ENCODE results near the gene PDE6A.

DNA sequence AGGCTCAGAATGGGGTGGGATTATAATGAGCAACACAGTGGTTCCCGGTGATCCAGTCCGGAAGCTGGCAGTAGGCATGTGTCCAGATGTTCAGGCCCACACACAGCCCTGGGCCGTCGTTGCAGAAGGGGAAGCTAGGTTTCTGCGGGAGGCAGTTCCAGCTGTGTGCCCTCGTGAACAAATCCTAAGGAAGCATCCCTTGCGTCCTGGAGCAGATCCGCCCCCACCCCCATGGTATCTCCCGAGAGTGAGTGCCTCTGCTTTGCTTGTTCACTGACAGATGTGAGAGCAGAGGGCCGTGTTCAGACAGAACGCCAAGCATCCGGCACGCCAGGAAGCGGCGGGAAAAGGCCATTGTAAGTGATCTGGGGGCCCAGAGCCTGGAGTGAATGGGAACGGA lies 104.8 kb downstream of the PDE6A start:
- TF ChIP-seq, protein P1, sequence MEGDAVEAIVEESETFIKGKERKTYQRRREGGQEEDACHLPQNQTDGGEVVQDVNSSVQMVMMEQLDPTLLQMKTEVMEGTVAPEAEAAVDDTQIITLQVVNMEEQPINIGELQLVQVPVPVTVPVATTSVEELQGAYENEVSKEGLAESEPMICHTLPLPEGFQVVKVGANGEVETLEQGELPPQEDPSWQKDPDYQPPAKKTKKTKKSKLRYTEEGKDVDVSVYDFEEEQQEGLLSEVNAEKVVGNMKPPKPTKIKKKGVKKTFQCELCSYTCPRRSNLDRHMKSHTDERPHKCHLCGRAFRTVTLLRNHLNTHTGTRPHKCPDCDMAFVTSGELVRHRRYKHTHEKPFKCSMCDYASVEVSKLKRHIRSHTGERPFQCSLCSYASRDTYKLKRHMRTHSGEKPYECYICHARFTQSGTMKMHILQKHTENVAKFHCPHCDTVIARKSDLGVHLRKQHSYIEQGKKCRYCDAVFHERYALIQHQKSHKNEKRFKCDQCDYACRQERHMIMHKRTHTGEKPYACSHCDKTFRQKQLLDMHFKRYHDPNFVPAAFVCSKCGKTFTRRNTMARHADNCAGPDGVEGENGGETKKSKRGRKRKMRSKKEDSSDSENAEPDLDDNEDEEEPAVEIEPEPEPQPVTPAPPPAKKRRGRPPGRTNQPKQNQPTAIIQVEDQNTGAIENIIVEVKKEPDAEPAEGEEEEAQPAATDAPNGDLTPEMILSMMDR (IDR thresholded peaks at IDR 0.05; ENCODE audit: low read depth, low read length, poor library complexity, severe bottlenecking) = no peak
- TF ChIP-seq EZH2phosphoT487 (IDR thresholded peaks at IDR 0.05; ENCODE audit: borderline replicate concordance, low read length) = no peak

All from DOHH2 (cell line).